Measurements from ENCODE around the gene GRID2.

Gene GRID2

GRCh38 chr4:93319041-93319440 is 1015.3 kb downstream of the GRID2 start:
- TF ChIP-seq SIN3A (IDR thresholded peaks at IDR 0.05; ENCODE audit: borderline replicate concordance, insufficient read depth, low read length) (no peak), POLR2AphosphoS5 (IDR thresholded peaks at IDR 0.05; ENCODE audit: low read depth, low read length) (no peak), TAF1 (IDR thresholded peaks at IDR 0.05; ENCODE audit: borderline replicate concordance, insufficient read depth, low read length) (no peak)

GRCh38 chr4:93320356-93320755 is 1016.6 kb downstream of the GRID2 start:
- no peak for TF ChIP-seq FOXP2 (optimal IDR thresholded peaks at IDR 0.05; ENCODE audit: borderline replicate concordance, extremely low read depth, extremely low read length, insufficient read depth)
- no peak for TF ChIP-seq REST (IDR thresholded peaks at IDR 0.05; ENCODE audit: insufficient read depth in 1 of 2, low read depth in 2 of 2, low read length in 2 of 2)
- no peak for TF ChIP-seq TAF1 (IDR thresholded peaks at IDR 0.05; ENCODE audit: borderline replicate concordance, insufficient read depth, low read length)
- TF ChIP-seq SIN3A (IDR thresholded peaks at IDR 0.05; ENCODE audit: borderline replicate concordance, insufficient read depth, low read length) = no peak
- no peak for TF ChIP-seq POLR2AphosphoS5 (IDR thresholded peaks at IDR 0.05; ENCODE audit: low read depth, low read length)

- TF ChIP-seq FOXP2 (optimal IDR thresholded peaks at IDR 0.05; ENCODE audit: borderline replicate concordance, extremely low read depth, extremely low read length, insufficient read depth) = no peak
- no peak for TF ChIP-seq REST (IDR thresholded peaks at IDR 0.05; ENCODE audit: insufficient read depth in 1 of 2, low read depth in 2 of 2, low read length in 2 of 2)
- no peak for TF ChIP-seq SIN3A (IDR thresholded peaks at IDR 0.05; ENCODE audit: borderline replicate concordance, insufficient read depth, low read length)
- no peak for TF ChIP-seq TAF1 (IDR thresholded peaks at IDR 0.05; ENCODE audit: borderline replicate concordance, insufficient read depth, low read length)
- no peak for TF ChIP-seq POLR2AphosphoS5 (IDR thresholded peaks at IDR 0.05; ENCODE audit: low read depth, low read length)
Measured at GRCh38 chr4:93327346-93327745, 1023.6 kb downstream of the GRID2 start.

- TF ChIP-seq SIN3A (IDR thresholded peaks at IDR 0.05; ENCODE audit: borderline replicate concordance, insufficient read depth, low read length) (no peak), TAF1 (IDR thresholded peaks at IDR 0.05; ENCODE audit: borderline replicate concordance, insufficient read depth, low read length) (no peak), REST (IDR thresholded peaks at IDR 0.05; ENCODE audit: insufficient read depth in 1 of 2, low read depth in 2 of 2, low read length in 2 of 2) (no peak), FOXP2 (optimal IDR thresholded peaks at IDR 0.05; ENCODE audit: borderline replicate concordance, extremely low read depth, extremely low read length, insufficient read depth) (no peak), POLR2AphosphoS5 (IDR thresholded peaks at IDR 0.05; ENCODE audit: low read depth, low read length) (no peak)
Measured at GRCh38 chr4:93334003-93334402, 1030.2 kb downstream of the GRID2 start.

- TF ChIP-seq REST (IDR thresholded peaks at IDR 0.05; ENCODE audit: insufficient read depth in 1 of 2, low read depth in 2 of 2, low read length in 2 of 2) = no peak
- TF ChIP-seq TAF1 (IDR thresholded peaks at IDR 0.05; ENCODE audit: borderline replicate concordance, insufficient read depth, low read length) = no peak
- TF ChIP-seq POLR2AphosphoS5 (IDR thresholded peaks at IDR 0.05; ENCODE audit: low read depth, low read length) = no peak
- no peak for TF ChIP-seq FOXP2 (optimal IDR thresholded peaks at IDR 0.05; ENCODE audit: borderline replicate concordance, extremely low read depth, extremely low read length, insufficient read depth)
- no peak for TF ChIP-seq SIN3A (IDR thresholded peaks at IDR 0.05; ENCODE audit: borderline replicate concordance, insufficient read depth, low read length)
Measured at GRCh38 chr4:93337196-93337595, 1033.4 kb downstream of the GRID2 start.
